Breast epithelium (tissue), 3 donors: Measurements from ENCODE around the gene DNM1L.

Experiments
- POLR2A ChIP-seq: fragments of 450-650 bp; IDR thresholded peaks from one replicate; pipeline ENCODE4 v1.6.1; 2016; ENCODE audit warnings: antibody characterized with exemption, mild to moderate bottlenecking, moderate library complexity
- POLR2AphosphoS5 ChIP-seq, 3 donors: sonication (generic); formaldehyde crosslinking; IDR thresholded peaks; one replicate each; pipeline ENCODE4 v1.6.1; 2017; ENCODE audit warnings: antibody characterized with exemption in 3 of 3
- TF ChIP-seq, protein P1 (sequence below), 3 donors: fragments of 450-650 bp; IDR thresholded peaks; one replicate each; pipeline ENCODE4 v1.5.1; 2016 to 2017; ENCODE audit warnings: antibody characterized with exemption in 3 of 3, mild to moderate bottlenecking in 3 of 3, moderate library complexity in 3 of 3

DNA sequence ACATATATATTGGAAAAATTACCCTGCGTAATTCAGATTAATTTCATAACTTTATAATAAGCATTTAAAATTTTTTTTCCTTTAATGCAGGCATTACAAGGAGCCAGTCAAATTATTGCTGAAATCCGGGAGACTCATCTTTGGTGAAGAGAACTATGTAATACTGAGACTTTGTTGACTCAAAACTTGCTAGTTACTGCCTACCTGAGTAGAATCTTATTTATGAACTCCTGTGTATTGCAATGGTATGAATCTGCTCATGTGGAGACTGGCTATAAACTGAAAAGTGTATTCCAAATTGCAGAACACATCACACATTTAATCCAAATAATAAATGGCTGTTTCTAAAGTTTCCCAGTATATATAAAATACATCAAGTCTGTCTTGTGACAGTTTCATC is 64.2 kb downstream of the DNM1L start:
- TF ChIP-seq POLR2AphosphoS5 (IDR thresholded peaks at IDR 0.05) (no peak), POLR2A (no peak)
- TF ChIP-seq, protein P1, sequence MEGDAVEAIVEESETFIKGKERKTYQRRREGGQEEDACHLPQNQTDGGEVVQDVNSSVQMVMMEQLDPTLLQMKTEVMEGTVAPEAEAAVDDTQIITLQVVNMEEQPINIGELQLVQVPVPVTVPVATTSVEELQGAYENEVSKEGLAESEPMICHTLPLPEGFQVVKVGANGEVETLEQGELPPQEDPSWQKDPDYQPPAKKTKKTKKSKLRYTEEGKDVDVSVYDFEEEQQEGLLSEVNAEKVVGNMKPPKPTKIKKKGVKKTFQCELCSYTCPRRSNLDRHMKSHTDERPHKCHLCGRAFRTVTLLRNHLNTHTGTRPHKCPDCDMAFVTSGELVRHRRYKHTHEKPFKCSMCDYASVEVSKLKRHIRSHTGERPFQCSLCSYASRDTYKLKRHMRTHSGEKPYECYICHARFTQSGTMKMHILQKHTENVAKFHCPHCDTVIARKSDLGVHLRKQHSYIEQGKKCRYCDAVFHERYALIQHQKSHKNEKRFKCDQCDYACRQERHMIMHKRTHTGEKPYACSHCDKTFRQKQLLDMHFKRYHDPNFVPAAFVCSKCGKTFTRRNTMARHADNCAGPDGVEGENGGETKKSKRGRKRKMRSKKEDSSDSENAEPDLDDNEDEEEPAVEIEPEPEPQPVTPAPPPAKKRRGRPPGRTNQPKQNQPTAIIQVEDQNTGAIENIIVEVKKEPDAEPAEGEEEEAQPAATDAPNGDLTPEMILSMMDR (IDR thresholded peaks at IDR 0.05), result no peak
